K562 (cell line): ENCODE measurements around the gene RALGPS1. TPM values are rescaled to one million over a fixed set of nuclear protein-coding genes. Genes with fewer than 3 reads are reported as not detected.
A peak's percentile ranks its signal among the peaks of the same experiment; 100 is the strongest.

Experiments used
- ATF1 ChIP-seq, 2 experiments: fragments of 450-650 bp in 1 of 2; IDR thresholded peaks; 2 replicates each; pipeline ENCODE4 v1.6.1; 2016; ENCODE audit warnings: missing compliant biosample characterization in 1 of 2, missing genetic modification characterization in 1 of 2
- CREM ChIP-seq: IDR thresholded peaks from 2 replicates; pipeline ENCODE4 v1.6.1; 2014; ENCODE audit warnings: antibody characterized with exemption, low read depth
- MAZ ChIP-seq, 2 experiments: fragments of 450-650 bp in 1 of 2; sonication (generic) in 1 of 2; formaldehyde crosslinking; IDR thresholded peaks in 1 of 2; conservative IDR thresholded peaks in 1 of 2; 2 replicates each; pipeline versions ENCODE4 v1.4.0 to v1.5.0; 2020; ENCODE audit warnings: mild to moderate bottlenecking in 1 of 2, missing genetic modification reagents in 1 of 2
- NCOA1 ChIP-seq: fragments of 450-650 bp; IDR thresholded peaks from 2 replicates; pipeline ENCODE4 v1.6.1; 2016; ENCODE audit warnings: low read depth
- NFXL1 ChIP-seq: fragments of 450-650 bp; formaldehyde crosslinking; IDR thresholded peaks from 2 replicates; pipeline ENCODE4 v1.4.0; 2021; ENCODE audit warnings: mild to moderate bottlenecking
- RBM15 ChIP-seq: fragments of 200-400 bp; formaldehyde crosslinking; IDR thresholded peaks from 2 replicates; pipeline ENCODE4 v1.6.1; 2018; ENCODE audit warnings: mild to moderate bottlenecking, low read length, moderate library complexity; ENCODE audit not compliant: insufficient read depth
- SMARCB1 ChIP-seq: IDR thresholded peaks from 2 replicates; pipeline ENCODE4 v1.6.1; 2011; ENCODE audit warnings: improper control_type of control experiment, low read depth; ENCODE audit not compliant: insufficient read length
- SRSF3 ChIP-seq: fragments of 200-400 bp; formaldehyde crosslinking; IDR thresholded peaks from 2 replicates; pipeline ENCODE4 v1.6.1; 2016; ENCODE audit warnings: mild to moderate bottlenecking, low read length, moderate library complexity; ENCODE audit not compliant: insufficient read depth
- ZNF717 ChIP-seq: fragments of 250-450 bp; sonication (Bioruptor Pico); IDR thresholded peaks from 2 replicates; pipeline ENCODE4 v1.5.0; 2021
- polyA plus RNA-seq, 8 experiments: library from polyadenylated mRNA; depleted of rRNA in 4 of 8; stranded (reverse) in 5 of 8; unstranded in 3 of 8; fragments of >200 nt; fragmentation: Nextera tagmentation in 2 of 8; fragmentation: Illumina TruSeq in 1 of 8; extraction: Ambion mirVana in 2 of 8; extraction: Trizol in 1 of 8; gene quantifications; 2 replicates each; pipeline versions ENCODE4 v1.2.1 to v1.2.3, GENCODE V29; 2011 to 2014; ENCODE audit warnings: inconsistent platforms in 1 of 8, missing spikeins in 1 of 8
- total RNA-seq, 7 experiments: library from RNA; depleted of rRNA in 6 of 7; stranded (reverse); fragments of >200 nt in 6 of 7; fragmentation: Illumina TruSeq in 2 of 7; extraction: Trizol in 2 of 7; gene quantifications; 2 replicates each; pipeline versions ENCODE4 v1.2.1 to v1.2.3, GENCODE V29; 2011 to 2021; ENCODE audit warnings: low replicate concordance in 1 of 7
- TF ChIP-seq, protein P1 (sequence below): fragments of 450-650 bp; IDR thresholded peaks from 2 replicates; pipeline ENCODE4 v1.6.1; 2016; ENCODE audit warnings: mild to moderate bottlenecking, moderate library complexity
- TF ChIP-seq, protein P2 (sequence below): fragments of 250-450 bp; sonication (Bioruptor Pico); IDR thresholded peaks from 2 replicates; pipeline ENCODE4 v1.8.0; 2021; ENCODE audit warnings: borderline replicate concordance, mild to moderate bottlenecking, moderate library complexity; ENCODE audit not compliant: poor library complexity, severe bottlenecking
- TF ChIP-seq, protein P3 (sequence below): conservative IDR thresholded peaks from 2 replicates; pipeline ENCODE4 v1.6.1; 2011; ENCODE audit warnings: low read depth, mild to moderate bottlenecking, low read length; ENCODE audit not compliant: control insufficient read depth

RALGPS1 gene
- total and polyA plus RNA-seq, 9 of the 15 experiments (the other 6 are each of a cell fraction or from before 2014, with no cell fraction given) = 0.04 to 2.6 (median 1.5) TPM

DNA sequence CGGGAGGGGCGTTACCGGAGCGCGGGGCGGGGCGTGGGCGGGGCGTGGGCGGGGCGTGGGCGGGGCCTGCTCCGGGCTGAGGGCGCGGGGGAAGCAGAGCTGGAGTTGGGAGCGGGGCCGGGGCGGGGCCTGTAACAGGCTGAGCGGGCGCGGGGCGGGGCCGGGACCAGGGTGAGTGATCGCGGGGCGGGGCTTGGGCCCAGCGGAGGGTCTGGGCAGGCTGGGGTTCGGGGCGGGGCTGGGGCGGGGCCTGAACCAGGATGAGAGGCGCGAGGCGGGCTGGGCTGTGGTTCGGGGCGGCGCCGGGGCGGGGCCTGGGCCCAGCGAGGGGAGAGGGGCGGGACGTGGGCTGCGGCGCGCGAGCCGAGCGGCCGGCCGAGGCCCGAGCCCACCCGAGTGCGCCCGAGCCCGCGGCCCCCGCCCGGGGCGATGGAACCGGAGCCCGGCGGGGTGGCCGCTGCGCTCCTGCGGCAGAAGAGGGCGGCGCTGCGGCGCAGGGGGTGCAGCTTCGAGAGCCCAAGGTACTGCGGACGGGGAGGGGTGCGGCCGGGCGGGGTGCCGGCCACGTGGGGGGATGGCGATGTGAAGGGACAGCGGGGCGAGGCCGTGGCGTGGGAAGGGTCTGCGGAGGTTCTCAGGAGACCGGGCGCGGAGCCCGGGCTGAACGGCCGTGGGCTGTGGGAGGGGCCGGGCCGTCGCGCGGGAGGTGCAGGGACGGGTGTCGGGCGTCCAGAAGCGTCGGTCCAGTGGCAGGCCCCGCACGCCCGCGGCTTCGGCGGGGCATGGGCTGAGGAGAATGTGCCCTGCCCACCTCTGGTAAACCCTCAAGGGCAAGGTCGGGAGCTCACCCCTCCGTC is 310.5 kb downstream of the RALGPS1 start (continued):
- TF ChIP-seq, protein P1, sequence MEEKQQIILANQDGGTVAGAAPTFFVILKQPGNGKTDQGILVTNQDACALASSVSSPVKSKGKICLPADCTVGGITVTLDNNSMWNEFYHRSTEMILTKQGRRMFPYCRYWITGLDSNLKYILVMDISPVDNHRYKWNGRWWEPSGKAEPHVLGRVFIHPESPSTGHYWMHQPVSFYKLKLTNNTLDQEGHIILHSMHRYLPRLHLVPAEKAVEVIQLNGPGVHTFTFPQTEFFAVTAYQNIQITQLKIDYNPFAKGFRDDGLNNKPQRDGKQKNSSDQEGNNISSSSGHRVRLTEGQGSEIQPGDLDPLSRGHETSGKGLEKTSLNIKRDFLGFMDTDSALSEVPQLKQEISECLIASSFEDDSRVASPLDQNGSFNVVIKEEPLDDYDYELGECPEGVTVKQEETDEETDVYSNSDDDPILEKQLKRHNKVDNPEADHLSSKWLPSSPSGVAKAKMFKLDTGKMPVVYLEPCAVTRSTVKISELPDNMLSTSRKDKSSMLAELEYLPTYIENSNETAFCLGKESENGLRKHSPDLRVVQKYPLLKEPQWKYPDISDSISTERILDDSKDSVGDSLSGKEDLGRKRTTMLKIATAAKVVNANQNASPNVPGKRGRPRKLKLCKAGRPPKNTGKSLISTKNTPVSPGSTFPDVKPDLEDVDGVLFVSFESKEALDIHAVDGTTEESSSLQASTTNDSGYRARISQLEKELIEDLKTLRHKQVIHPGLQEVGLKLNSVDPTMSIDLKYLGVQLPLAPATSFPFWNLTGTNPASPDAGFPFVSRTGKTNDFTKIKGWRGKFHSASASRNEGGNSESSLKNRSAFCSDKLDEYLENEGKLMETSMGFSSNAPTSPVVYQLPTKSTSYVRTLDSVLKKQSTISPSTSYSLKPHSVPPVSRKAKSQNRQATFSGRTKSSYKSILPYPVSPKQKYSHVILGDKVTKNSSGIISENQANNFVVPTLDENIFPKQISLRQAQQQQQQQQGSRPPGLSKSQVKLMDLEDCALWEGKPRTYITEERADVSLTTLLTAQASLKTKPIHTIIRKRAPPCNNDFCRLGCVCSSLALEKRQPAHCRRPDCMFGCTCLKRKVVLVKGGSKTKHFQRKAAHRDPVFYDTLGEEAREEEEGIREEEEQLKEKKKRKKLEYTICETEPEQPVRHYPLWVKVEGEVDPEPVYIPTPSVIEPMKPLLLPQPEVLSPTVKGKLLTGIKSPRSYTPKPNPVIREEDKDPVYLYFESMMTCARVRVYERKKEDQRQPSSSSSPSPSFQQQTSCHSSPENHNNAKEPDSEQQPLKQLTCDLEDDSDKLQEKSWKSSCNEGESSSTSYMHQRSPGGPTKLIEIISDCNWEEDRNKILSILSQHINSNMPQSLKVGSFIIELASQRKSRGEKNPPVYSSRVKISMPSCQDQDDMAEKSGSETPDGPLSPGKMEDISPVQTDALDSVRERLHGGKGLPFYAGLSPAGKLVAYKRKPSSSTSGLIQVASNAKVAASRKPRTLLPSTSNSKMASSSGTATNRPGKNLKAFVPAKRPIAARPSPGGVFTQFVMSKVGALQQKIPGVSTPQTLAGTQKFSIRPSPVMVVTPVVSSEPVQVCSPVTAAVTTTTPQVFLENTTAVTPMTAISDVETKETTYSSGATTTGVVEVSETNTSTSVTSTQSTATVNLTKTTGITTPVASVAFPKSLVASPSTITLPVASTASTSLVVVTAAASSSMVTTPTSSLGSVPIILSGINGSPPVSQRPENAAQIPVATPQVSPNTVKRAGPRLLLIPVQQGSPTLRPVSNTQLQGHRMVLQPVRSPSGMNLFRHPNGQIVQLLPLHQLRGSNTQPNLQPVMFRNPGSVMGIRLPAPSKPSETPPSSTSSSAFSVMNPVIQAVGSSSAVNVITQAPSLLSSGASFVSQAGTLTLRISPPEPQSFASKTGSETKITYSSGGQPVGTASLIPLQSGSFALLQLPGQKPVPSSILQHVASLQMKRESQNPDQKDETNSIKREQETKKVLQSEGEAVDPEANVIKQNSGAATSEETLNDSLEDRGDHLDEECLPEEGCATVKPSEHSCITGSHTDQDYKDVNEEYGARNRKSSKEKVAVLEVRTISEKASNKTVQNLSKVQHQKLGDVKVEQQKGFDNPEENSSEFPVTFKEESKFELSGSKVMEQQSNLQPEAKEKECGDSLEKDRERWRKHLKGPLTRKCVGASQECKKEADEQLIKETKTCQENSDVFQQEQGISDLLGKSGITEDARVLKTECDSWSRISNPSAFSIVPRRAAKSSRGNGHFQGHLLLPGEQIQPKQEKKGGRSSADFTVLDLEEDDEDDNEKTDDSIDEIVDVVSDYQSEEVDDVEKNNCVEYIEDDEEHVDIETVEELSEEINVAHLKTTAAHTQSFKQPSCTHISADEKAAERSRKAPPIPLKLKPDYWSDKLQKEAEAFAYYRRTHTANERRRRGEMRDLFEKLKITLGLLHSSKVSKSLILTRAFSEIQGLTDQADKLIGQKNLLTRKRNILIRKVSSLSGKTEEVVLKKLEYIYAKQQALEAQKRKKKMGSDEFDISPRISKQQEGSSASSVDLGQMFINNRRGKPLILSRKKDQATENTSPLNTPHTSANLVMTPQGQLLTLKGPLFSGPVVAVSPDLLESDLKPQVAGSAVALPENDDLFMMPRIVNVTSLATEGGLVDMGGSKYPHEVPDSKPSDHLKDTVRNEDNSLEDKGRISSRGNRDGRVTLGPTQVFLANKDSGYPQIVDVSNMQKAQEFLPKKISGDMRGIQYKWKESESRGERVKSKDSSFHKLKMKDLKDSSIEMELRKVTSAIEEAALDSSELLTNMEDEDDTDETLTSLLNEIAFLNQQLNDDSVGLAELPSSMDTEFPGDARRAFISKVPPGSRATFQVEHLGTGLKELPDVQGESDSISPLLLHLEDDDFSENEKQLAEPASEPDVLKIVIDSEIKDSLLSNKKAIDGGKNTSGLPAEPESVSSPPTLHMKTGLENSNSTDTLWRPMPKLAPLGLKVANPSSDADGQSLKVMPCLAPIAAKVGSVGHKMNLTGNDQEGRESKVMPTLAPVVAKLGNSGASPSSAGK = peak; percentile 86
- TF ChIP-seq SRSF3 (no peak), NFXL1 (CRISPR knock-in tag) (no peak), MAZ (CRISPR knock-in tag; conservative IDR thresholded peaks at IDR 0.05 in 1 of 2, IDR thresholded peaks at IDR 0.05 in 1 of 2) (peak in 1 of 2 experiments; percentile 63; a peak in 2 of 4 replicates), SMARCB1 (no peak), RBM15 (no peak), ZNF717 (CRISPR knock-in tag) (no peak), CREM (0 out of 2 replicates have a peak, but pooled peaks have one; percentile 14), NCOA1 (no peak), ATF1 (CRISPR knock-in tag; IDR thresholded peaks at IDR 0.05) (no peak), ATF1 (tag; IDR thresholded peaks at IDR 0.05) (no peak)
- TF ChIP-seq, protein P2, sequence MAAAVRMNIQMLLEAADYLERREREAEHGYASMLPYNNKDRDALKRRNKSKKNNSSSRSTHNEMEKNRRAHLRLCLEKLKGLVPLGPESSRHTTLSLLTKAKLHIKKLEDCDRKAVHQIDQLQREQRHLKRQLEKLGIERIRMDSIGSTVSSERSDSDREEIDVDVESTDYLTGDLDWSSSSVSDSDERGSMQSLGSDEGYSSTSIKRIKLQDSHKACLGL = peak; percentile 22
- TF ChIP-seq, protein P3, sequence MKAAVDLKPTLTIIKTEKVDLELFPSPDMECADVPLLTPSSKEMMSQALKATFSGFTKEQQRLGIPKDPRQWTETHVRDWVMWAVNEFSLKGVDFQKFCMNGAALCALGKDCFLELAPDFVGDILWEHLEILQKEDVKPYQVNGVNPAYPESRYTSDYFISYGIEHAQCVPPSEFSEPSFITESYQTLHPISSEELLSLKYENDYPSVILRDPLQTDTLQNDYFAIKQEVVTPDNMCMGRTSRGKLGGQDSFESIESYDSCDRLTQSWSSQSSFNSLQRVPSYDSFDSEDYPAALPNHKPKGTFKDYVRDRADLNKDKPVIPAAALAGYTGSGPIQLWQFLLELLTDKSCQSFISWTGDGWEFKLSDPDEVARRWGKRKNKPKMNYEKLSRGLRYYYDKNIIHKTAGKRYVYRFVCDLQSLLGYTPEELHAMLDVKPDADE = 0 out of 2 replicates have a peak, but pooled peaks have one; percentile 53
